Lung (tissue), 10 donors: ENCODE results near the gene ARL17B. TPM values are rescaled to one million over a fixed set of nuclear protein-coding genes. Genes with fewer than 3 reads are reported as not detected.
"Not testable (repeated sequence)": the region's sequence is repeated elsewhere in the genome, so short reads cannot be mapped to it uniquely, and the experiment has no call there.

ENCODE experiments used
- ATAC-seq: fragments of 200-7000 bp; cut with Tn5 transposase; one replicate; pipeline ENCODE4 v1.9.1; 2020; ENCODE audit warnings: moderate number of reproducible peaks; ENCODE audit not compliant: insufficient read depth, low FRiP score
- DNase-seq, 3 donors: peaks; one replicate each; pipeline ENCODE4 v3.0.0-alpha.2; 2013 to 2017
- H3K27ac ChIP-seq, 2 donors: one replicate each; pipeline ENCODE4 v1.5.1; 2013; ENCODE audit warnings: mild to moderate bottlenecking in 2 of 2, moderate library complexity in 2 of 2, control low read depth in 1 of 2, inconsistent platforms in 1 of 2, low read depth in 1 of 2, low read length in 1 of 2
- H3K27me3 ChIP-seq, 3 donors: one replicate each; pipeline ENCODE4 v1.5.1; 2013; ENCODE audit warnings: low read length in 2 of 3; ENCODE audit not compliant: control insufficient read depth in 3 of 3, insufficient read depth in 3 of 3
- H3K36me3 ChIP-seq, 4 donors: one replicate each; pipeline ENCODE4 v1.5.1; 2013; ENCODE audit warnings: low read length in 4 of 4, mild to moderate bottlenecking in 1 of 4, moderate library complexity in 1 of 4; ENCODE audit not compliant: control insufficient read depth in 4 of 4, insufficient read depth in 4 of 4
- H3K4me1 ChIP-seq, 5 donors: one replicate each; pipeline ENCODE4 v1.5.1; 2013; ENCODE audit warnings: low read length in 5 of 5, mild to moderate bottlenecking in 2 of 5, moderate library complexity in 1 of 5; ENCODE audit not compliant: control insufficient read depth in 5 of 5, insufficient read depth in 5 of 5
- H3K4me3 ChIP-seq: one replicate; pipeline ENCODE4 v1.5.1; 2013; ENCODE audit warnings: mild to moderate bottlenecking, control low read depth, moderate library complexity
- H3K9ac ChIP-seq, 2 donors: one replicate each; pipeline ENCODE4 v1.5.1; 2013; ENCODE audit warnings: low read length in 2 of 2, control low read depth in 1 of 2; ENCODE audit not compliant: insufficient read depth in 1 of 2
- H3K9me3 ChIP-seq, 4 donors: one replicate each; pipeline ENCODE4 v1.5.1; 2013; ENCODE audit warnings: low read length in 3 of 4, mild to moderate bottlenecking in 1 of 4, moderate library complexity in 1 of 4; ENCODE audit not compliant: control insufficient read depth in 4 of 4, insufficient read depth in 3 of 4
- WGBS, 2 donors: extraction: QIAGEN DNeasy Blood & Tissue Kit; methylation state at CpG; one replicate each; pipeline ENCODE4 v1.1.7; 2013; 5-methylcytosine and 5-hydroxymethylcytosine counted together
- polyA plus RNA-seq, 2 donors: library from polyadenylated mRNA; stranded (reverse); fragments of 200-250 nt; gene quantifications; one replicate each; pipeline ENCODE4 v1.2.1, GENCODE V29; 2013
- total RNA-seq, 2 donors: library from RNA; depleted of rRNA in 1 of 2; stranded (reverse); fragments of >200 nt in 1 of 2; gene quantifications; one replicate each; pipeline ENCODE4 v1.2.1, GENCODE V29; 2014 to 2021
- donor health status: Bipolar disorder and iron deficiency.
- donor health status: healthy.
- donor health status: DM: yes; HTN: yes; CAD: no.

The ARL17B gene
- total and polyA plus RNA-seq, 4 donors, result 6.7 to 24.7 (median 12.4) TPM

GRCh38 chr17:46348345-46348744 lies 13.2 kb downstream of the ARL17B start:
- no CpG with 5 or more reads among the region's 2 CpGs for WGBS, 2 donors
- H3K27ac ChIP-seq, H3K4me3 ChIP-seq, H3K9me3 ChIP-seq, H3K9ac ChIP-seq, H3K27me3 ChIP-seq, H3K36me3 ChIP-seq, DNase-seq, H3K4me1 ChIP-seq: not testable (repeated sequence)
- ATAC-seq, result peak; percentile 19

- not testable (repeated sequence) for H3K9ac ChIP-seq
- WGBS, 2 donors, result no CpG with 5 or more reads among the region's 3 CpGs
Observed at GRCh38 chr17:46342131-46342530, 19.4 kb downstream of the ARL17B start.

GRCh38 chr17:46341220-46341619 lies 20.3 kb downstream of the ARL17B start:
- not testable (repeated sequence) for H3K27me3 ChIP-seq, DNase-seq, H3K9me3 ChIP-seq, H3K4me1 ChIP-seq, H3K4me3 ChIP-seq, H3K27ac ChIP-seq, ATAC-seq, H3K36me3 ChIP-seq, H3K9ac ChIP-seq
- no CpG with 5 or more reads among the region's 19 CpGs for WGBS, 2 donors

More at GRCh38 chr17:46342131-46342530, 19.4 kb downstream of the ARL17B start:
- H3K4me1 ChIP-seq, DNase-seq, H3K4me3 ChIP-seq, H3K27ac ChIP-seq, H3K27me3 ChIP-seq, H3K9me3 ChIP-seq, H3K36me3 ChIP-seq: not testable (repeated sequence)
- peak; percentile 72 for ATAC-seq

GRCh38 chr17:46294831-46295230 lies 66.7 kb downstream of the ARL17B start, which contains the start of gene LRRC37A:
LRRC37A (plus strand) TSS chr17:46295131; CDS start chr17:46295134, 3 bp downstream.
- H3K4me1 ChIP-seq, H3K4me3 ChIP-seq, H3K9ac ChIP-seq, DNase-seq, H3K27me3 ChIP-seq, H3K9me3 ChIP-seq, H3K27ac ChIP-seq, ATAC-seq, H3K36me3 ChIP-seq: not testable (repeated sequence)
- no CpG with 5 or more reads among the region's 16 CpGs for WGBS, 2 donors

- WGBS, 2 donors, result 91 to 94% methylated on average over 8 of the region's 8 CpGs
- H3K36me3 ChIP-seq, H3K4me1 ChIP-seq, H3K9ac ChIP-seq, ATAC-seq, H3K27ac ChIP-seq, H3K4me3 ChIP-seq, H3K27me3 ChIP-seq, H3K9me3 ChIP-seq, DNase-seq: not testable (repeated sequence)
Observed at GRCh38 chr17:46291618-46292017, 69.9 kb downstream of the ARL17B start.

- not testable (repeated sequence) for H3K27ac ChIP-seq, H3K36me3 ChIP-seq, H3K4me3 ChIP-seq, H3K4me1 ChIP-seq, H3K9me3 ChIP-seq, H3K27me3 ChIP-seq, DNase-seq, H3K9ac ChIP-seq
- WGBS, 2 donors, result 32 to 69% methylated on average over 4 of the region's 4 CpGs
- ATAC-seq, result peak; percentile 65
Observed at GRCh38 chr17:46290906-46291546, 70.5 kb downstream of the ARL17B start.

- not testable (repeated sequence) for DNase-seq, H3K27me3 ChIP-seq, H3K9me3 ChIP-seq, ATAC-seq, H3K4me3 ChIP-seq, H3K9ac ChIP-seq, H3K27ac ChIP-seq, H3K4me1 ChIP-seq, H3K36me3 ChIP-seq
- WGBS, 2 donors, result 87 to 91% methylated on average over 7 of the region's 7 CpGs
Observed at GRCh38 chr17:46287587-46287986, 74.0 kb downstream of the ARL17B start.
